GM19455 (cell line): ENCODE results near the gene DDHD1.

Experiments
- ATAC-seq: cut with Tn5 transposase; IDR thresholded peaks from one replicate; pipeline ENCODE4 v1.9.1; 2021; ENCODE audit not compliant: unreplicated experiment

Gene DDHD1

DNA sequence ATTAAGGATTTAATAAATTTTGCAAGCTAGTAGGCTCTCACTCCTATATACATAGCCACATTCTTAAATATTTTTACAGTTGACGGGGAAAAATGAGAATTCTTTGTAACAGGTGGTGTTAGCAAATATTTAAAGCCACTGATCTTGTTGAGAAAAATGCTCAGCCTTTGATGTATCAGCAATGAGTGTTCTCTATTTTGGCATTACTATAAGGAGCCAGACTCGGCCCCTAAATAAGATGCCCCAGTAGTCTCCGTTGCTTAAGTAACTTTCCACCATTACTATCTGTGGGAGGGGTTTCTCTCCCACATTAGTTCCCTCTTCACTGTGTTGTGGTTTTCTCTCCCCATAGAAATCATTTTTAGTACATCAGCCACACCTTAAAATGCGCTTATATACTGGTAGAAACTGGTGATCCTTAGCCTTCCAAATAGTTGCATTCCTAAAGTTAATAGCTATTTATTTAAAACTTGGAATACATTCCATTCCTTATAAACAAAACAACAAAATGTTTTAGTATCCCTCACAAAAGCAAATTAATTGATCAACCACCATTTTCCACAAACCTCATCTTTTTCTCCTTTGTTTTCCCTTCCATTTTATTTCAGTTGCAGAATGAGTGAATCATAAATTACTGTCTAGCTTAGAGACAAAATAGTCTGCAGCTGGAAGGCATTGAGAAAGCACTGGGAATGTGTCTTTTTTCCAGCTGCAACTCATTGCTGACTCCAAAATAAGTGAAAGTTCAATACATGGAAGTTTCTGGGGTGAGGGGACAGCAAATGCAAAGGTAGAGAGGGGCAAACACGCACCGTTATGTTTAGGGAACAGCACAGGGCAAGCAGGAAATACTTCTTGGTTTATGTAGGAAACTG, 117.5 kb downstream of the DDHD1 start:
- ATAC-seq, result no peak

DNA sequence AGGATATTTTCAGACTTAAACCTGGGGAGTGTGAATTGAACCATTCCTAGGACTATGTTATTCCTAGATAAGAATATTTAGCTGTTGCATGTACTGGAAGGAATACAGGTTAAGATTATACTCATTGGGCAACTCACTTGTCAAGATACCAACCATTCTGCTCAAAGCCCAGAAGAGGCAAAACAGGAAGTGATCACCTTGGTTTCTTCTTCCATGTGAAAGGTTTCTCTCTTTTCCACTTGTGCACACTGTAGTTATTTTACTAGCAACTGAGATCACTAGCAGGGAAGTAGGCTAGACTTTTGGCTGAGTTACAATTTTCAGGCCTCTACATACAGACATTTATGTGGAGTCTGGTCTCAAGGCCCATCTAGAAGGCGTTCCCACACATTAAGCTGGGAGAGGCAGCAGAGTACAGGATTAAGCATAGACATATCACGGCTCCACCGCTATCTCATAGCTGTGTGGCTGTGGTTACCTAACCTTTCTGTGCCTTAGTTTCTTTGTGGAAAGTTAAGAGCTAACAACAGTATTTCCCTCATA, 118.4 kb downstream of the DDHD1 start:
- ATAC-seq, result no peak

DNA sequence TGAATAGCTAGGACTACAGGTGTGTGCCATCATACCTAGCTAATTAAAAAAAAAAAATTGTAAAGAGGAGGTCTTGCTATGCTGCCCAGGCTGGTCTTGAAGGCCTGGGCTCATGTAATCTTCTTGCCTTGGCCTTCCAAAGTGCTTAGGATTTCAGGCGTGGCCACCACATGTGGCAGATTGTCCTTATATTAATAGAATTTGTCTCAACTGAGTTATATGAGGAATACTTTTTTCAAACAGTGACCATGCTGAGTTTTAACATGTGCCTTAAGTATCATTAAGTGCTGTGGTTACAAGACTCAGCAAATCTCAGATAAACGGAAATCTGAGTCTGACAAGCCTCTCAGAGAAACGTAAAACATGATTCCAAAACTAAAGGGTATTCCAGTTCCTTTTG, 119.1 kb downstream of the DDHD1 start:
- ATAC-seq, result no peak

DNA sequence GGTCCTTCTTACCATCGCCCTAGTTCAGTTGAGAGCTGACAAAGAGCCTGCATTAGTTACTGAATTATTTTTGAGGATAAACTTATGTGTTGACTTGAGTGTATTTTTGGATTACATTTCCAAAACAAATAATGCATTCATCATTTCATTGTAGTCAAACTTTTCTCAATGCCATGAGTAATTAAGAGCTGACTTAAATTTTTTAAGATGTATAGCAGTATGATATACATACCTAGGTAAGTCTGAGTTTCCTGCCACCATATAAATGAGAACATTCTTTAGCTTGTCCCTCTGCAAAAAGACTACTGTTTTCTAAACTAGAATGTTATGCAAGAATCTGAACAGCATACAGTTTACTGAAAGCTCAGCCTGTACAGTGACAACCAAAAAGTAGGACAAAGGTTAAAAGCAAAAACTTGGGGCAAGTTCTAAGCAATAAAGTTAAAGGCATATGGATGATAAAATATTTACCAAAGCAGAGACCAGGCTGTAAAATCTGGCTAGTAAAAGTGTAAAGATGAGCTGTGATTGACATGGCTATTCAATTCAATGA, 120.2 kb downstream of the DDHD1 start:
- no peak for ATAC-seq

DNA sequence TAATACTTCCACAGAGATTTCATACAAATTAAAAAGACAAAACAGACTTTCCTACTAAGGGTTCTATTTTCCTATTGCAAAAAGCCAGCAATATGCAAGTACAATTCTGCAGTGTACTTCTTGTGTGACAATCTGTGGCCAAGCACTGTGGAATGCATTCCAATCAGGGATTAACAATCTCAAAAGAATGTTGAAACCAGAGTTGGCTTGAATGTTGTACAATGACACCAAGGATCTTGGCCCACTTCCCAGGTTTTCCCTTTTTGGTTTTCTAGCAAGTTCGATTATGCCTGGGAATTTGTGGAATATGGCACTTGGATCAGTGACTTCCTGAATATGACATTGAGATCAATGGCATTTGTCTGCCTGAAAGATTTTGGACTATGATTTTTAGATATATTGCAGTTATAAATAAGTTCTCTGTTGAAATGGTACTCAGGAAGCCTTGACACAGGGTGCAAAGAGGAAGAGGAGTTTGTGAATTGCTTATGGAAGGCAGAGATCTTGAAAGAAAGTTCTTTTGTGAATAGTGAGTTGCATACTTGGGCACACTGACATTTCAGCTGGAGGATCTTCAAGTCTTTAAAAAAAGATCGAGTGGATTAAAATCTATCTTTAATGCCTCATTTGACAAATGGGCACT, 120.8 kb downstream of the DDHD1 start:
- no peak for ATAC-seq

DNA sequence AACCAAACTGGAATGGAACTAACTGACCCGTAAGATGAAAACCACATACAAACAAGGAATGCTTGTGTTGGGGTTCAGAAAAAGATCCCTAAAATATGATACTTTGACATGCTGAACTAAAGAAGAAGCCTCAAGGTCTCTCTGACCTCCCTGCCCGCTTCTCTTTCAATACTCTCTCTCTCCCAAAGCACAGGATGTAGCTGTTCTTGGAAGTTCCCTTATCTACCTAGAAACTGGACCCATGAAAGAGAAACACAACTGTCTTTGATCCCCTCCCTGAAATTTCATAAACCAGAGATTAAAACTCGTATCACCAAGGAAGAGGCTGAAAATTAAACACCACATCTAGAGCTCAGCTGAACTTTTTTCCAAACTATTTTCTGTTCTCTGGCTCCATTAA, 125.6 kb downstream of the DDHD1 start:
- no peak for ATAC-seq

DNA sequence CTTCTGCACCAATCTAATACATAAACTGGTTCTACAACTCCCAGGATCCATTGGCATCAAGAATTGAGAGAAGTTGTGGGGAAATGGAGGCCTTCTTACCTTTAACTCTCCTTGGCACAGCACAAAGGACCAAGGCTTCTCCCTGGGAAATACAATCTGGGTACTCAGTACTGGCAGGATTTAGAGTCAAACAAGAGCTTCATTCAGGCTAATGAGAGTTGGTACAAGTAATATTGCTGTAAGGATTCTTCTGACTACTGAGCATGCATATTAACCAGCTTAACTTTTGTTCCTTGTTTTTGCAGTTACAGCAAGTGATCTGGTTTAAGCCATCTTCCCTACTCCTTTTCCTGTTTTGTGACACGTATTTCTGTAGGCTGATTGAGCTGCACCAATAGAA, 126.1 kb downstream of the DDHD1 start:
- no peak for ATAC-seq

DNA sequence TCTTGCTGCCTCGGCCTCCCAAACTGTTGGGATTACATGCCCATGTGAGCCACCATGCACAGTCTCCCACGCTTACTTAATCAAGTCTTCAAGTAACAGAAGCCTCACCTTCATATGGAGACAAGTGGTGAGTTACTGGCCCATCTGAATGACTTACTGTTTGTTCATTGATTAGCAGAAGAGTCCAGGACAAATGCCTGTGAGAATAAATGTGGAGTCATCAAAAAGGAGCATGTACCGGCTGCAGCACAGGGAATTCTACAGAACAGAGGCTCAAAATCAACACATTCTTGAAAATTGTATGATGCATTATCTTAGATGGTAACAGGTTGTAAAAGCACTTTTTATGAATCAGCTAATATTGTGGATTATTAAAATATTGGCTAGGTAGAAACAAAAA, 129.8 kb downstream of the DDHD1 start:
- no peak for ATAC-seq

DNA sequence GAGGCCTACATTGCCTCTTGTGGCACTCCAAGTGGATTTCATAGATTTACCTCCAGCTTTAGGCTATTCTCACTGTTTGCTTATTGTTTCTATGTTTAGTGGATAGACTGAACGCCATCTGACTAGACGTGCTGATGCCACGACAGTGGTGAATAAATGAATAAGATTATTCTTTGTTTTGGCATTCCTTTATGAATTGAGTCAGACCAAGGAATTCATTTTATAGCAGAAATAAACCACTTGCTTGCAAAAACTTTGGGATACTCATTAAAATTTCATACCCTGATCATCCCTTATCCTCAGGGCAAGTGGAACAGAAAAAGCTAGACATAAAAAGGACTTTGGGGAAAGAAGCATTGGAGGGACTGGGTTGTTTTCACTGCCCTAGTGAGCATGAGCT, 130.5 kb downstream of the DDHD1 start:
- ATAC-seq, result no peak

DNA sequence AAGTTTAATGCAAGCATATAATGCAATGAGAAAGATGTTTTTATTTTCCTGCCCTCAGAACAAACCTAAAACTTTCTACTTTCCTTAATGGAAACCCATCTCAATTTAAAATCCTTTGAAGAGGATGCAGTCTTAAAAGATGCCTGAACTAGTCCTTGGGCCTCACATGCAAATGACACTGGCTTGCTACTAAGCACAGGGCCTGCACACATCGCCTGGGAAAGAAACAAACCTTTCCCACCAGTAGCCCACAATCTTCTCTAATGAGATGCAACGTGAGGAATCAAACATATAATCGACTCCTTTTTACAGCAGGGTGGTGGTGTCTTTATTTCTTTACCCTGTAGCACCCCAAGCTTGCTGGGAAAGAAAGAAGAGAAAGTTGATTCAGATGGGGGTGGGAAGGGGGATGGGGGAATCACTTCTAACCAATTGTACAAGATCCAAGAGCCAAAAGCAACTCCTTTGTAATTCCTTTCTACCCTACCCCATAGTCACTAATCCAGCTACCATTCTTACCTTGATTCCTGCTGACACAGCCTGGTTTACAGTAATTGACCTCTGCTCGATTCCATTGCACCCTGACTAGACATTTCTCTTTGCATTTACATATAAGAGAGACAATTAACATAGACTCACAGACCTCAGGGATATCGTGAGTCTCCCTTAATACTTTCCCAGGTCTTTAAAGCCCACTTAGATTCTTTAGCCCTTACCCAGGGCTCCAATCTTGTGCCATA, 132.8 kb downstream of the DDHD1 start:
- ATAC-seq, result no peak

DNA sequence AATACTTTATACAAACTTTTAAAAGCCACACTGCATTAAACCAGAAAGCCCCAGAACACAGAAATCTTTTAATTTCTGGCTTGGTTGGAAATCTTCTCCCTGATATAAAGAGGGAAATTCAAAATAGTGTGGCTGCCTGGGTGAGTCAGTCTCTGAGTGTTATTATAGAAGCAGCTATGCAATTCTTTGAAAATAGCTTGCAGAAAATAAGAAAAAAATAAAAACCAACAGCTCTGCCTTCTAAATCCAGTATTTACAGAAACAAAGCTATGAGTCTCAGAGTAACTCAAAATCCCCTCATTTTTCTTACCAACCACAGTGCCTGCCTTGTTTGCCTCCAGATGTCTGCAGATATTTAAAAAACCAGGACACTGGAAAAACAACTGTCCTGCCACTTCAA, 133.7 kb downstream of the DDHD1 start:
- ATAC-seq, result no peak

DNA sequence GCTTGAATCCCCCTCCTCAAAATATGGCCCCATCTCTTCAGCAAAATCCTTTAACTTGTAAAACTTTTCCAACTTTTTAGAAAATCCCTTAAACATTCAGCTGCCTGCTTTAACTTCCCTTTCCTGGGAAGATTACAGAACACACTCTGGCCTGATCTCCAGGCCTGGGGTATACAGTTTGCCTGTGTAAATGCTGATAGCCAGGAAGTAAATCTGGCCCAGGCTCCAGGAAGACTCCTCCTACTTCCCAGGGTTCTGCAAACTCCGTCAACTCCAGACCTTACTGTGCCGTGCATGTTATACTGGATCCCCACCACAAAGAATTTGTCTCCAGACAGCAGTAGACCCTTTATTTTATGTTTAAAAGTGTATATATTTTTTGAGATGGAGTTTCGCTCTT, 135.3 kb downstream of the DDHD1 start:
- ATAC-seq, result no peak

DNA sequence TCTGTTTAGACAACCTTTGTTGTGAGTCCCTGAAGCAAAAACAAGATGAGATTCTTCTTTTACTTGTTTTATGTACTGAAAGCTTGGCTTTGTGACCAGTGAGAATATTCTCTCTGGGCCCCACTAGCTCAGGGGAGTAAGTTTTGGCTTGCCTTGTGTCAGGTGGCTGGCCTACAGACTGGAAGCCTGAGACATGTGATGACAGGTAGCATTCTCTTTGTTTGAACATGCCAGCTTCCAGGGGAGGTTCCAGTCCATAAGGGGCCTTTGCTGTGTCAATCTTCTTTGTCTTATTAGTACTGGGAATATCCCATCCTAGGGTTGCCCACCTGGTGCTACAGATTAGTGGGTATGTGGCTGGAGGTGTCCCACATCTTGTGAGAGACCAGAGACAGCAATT, 136.2 kb downstream of the DDHD1 start:
- ATAC-seq, result no peak

DNA sequence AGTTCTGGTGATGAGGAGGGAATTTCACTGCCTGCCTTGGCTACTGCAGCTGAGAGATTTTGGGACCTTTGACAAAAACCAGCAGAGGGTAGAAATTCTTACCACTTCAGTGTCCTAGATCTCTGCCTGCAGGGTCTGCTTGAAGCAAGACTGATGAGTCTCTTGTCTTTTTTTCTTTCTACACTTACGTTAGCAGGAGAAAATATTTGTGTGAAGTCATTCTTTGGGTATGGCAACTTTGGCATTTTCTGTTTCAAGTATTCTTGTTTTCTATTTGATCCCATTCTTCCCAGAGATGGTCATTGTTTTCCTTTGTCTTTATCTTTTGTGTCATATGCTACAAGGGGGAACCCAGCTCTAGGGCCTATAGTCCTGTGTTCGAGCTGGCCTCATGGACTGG, 136.6 kb downstream of the DDHD1 start:
- ATAC-seq, result no peak

DNA sequence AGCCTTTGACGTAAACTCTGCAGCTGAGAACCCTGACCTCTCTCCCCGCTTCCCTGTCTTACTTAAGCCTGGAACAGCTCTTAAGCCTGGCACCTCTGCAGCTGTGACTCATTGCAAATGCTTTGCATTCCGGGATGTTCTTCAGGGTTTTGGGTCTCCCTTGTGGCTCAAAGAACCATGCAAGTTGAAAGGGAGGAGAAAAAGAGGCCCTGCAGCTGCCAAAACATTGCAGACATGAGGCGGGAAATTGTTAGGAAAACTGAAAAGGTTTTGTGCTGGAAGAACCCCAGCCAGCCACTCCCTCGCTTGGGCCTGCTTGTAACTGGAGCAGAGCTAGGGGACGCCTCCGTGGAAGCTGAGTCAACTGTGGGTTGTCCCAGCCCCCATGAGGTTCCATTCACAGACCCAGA, 142.1 kb downstream of the DDHD1 start:
- ATAC-seq, result no peak

DNA sequence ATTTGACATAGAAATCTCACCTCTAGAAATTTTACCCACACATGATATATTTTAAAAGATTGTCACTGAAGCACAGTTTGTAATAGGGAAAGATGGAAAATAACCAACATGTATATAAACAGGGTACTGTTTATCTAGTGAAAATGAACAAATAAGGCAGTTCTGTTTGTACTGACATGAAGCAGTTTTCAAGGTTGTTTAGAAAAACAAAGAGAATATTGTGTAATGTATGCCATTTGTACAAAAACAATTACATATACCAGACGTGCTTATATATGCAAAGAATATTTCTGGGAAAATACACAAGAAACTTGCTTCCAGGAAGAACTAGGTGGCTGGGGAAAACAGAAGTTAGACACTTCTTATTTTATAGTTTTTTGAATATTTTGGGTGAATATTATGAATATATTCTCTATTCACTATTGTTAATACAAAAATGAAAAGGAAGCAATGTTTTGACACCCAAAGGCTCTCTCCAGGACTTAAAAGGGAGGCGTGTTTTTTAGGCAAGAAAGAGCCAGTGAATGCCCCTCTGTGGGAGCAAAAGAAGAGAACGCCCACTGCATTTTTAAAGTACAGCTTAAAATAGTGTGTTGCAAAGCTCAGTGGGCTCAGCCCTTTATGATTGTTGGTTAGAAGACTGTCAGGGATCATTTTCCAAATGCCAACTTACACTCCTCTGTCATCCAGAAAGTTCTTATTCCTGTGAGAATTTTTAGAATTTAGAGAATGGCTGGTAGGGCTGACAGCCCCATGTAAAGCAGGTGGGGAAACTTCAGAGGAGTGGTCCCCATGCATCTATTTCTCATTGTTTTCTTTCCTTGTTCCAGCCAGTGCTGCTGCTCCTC, 142.7 kb downstream of the DDHD1 start:
- ATAC-seq, result no peak

DNA sequence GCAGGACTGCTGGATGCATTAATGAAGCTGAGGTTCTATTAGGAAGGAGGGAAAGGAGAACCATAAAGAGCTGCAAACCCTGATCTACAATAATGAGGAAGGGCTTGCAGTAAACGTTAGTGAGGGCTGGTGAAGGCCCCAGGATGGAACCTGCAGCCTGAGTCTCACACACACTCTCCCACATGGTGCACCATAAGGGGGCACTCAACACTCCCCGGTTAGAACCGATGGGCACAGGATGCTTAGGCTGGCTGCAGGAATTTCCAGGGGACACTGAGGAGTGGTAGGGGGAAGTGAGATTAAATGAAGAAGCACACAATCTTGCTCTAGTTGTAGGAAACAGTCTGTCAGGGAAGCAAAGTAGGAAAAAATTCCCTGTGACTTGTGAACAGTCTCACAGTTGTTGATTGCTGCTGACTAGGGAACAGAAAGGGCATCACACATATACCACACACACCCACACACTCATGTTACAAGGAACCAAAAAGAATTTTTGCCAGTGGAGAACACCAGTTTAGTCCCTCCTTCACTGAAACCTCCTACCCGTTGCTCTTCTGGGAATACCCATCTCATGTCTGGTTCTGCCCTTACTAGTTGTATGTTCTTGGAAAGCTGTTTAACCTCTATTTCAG, 146.1 kb downstream of the DDHD1 start:
- no peak for ATAC-seq

DNA sequence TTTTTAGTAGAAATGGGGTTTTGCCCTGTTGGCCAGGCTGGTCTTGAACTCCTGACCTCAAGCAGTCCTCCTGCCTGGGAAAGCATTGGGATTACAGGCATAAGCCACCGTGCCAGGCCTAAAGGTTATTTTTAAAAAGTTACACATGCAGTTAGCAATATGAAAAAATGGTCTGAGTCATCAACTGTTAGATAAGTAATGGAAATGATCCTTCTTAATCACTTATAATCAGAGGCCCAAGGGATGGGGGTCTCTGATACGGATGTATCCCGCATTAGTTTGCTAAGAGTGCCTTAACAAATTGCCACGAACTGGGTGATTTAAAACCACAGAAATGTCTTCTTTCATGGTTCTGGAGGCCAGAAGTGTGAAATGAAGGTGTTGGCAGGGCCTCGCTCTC, 148.1 kb downstream of the DDHD1 start:
- ATAC-seq, result no peak

DNA sequence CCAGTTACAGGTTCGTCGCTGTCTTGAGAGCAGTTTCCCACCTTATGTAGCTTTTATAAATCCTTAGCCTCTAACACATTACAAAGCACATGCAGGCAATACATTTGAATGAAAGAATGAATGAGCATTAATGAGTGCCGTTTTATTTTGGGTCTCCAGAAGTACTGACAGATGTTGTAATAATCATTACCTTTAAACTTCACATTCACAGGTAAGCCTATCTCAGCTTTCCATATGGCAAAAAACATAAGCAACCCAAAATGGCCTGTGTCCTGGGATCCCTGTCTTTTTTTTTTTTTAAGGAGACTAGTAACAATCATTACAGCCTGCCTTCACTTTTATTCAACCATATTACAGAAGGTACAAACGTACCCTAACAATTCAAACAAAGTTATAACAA, 149.3 kb downstream of the DDHD1 start:
- no peak for ATAC-seq

DNA sequence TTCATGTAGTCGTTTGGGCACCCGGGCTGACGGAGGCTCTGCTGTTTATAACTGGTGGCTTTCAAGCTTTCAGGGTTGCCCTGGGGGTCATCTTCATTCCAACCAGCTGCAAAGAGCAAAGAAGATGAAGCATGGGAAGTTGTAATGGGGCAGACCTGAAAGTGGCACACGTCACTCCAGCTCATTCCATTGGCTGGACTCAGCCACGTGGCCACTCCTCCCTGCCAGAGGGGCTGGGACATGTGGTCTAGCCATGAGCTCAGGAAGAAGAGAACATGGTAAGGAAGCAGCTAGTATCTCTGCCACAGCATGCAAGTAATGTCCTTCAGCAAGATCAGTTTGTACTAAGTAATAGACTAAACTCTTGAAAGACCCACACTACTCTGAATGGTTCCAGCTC, 150.5 kb downstream of the DDHD1 start:
- ATAC-seq, result no peak
